ENCODE data around the gene GNPTG. TPM values are rescaled to one million over a fixed set of nuclear protein-coding genes. Genes with fewer than 3 reads are reported as not detected.
A peak's percentile ranks its signal among the peaks of the same experiment; 100 is the strongest.

GNPTG gene
- total and polyA plus RNA-seq, 9 of the 15 experiments (the other 6 are each of a cell fraction or from before 2014, with no cell fraction given) = 0.69 to 33.3 (median 13.6) TPM

DNA sequence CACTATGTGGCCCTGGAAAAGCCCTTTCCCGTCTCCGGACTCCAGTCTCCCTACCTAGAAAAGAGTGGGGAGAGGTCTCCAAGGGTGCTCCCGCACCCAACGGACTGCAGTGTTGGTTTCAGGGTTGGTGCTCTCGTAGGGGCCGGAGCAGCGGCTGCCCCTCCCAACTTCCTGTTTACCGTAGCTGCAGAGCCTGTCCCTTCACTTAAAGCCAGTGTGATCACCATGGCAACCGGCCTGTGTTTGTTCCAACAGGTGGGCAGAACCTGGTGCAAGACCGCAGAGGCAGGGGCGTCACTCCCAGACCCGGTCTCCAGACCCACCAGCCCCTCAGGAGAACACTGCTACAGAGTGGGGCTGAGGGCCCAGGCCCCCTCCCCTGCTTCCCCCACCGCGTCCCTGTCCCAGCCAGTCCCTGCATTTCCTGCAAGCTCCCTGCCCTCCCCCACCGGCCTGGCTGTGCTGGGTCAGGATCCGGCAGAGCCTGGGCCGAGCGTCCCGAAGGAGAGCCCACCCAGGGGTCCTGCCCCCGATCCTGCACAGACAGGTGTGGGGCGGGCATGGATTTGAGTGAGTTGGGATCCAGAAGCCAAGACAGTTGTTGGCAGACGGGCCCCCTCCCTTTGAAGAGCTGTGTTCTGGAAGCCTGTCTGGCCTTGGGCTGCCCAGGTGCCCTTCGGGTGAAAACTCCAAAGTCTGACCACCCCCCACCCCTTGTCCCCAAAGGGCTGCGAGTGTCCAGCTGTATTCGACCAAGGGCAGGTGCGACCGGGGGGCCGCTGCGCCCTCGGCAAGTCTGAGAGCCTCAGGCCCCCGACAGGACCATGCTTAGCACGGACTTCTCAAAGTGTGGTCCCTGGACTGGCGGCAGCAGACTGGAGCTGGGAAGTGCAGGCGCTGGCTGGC, 19.8 kb upstream of the GNPTG start (continued):
- TF ChIP-seq SIN3A (IDR thresholded peaks at IDR 0.05; ENCODE audit: borderline replicate concordance in 2 of 2, control insufficient read depth in 1 of 2, low read depth in 2 of 2, low read length in 2 of 2) = 0 out of 4 replicates have a peak, but pooled peaks of 1 of the 2 experiments have one; percentile 13
- TF ChIP-seq ZNF644 (tag; IDR thresholded peaks at IDR 0.05; ENCODE audit: low read depth) = no peak
- no peak for TF ChIP-seq ARNT (IDR thresholded peaks at IDR 0.05)
- TF ChIP-seq, protein P1, sequence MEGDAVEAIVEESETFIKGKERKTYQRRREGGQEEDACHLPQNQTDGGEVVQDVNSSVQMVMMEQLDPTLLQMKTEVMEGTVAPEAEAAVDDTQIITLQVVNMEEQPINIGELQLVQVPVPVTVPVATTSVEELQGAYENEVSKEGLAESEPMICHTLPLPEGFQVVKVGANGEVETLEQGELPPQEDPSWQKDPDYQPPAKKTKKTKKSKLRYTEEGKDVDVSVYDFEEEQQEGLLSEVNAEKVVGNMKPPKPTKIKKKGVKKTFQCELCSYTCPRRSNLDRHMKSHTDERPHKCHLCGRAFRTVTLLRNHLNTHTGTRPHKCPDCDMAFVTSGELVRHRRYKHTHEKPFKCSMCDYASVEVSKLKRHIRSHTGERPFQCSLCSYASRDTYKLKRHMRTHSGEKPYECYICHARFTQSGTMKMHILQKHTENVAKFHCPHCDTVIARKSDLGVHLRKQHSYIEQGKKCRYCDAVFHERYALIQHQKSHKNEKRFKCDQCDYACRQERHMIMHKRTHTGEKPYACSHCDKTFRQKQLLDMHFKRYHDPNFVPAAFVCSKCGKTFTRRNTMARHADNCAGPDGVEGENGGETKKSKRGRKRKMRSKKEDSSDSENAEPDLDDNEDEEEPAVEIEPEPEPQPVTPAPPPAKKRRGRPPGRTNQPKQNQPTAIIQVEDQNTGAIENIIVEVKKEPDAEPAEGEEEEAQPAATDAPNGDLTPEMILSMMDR (IDR thresholded peaks at IDR 0.05 in 2 of 3, conservative IDR thresholded peaks at IDR 0.05 in 1 of 3; ENCODE audit: insufficient read depth in 2 of 3, low read depth in 1 of 3, low read length in 3 of 3) = no peak
- TF ChIP-seq KDM2B (CRISPR knock-in tag; IDR thresholded peaks at IDR 0.05) = no peak
- TF ChIP-seq ZNF76 (CRISPR knock-in tag; IDR thresholded peaks at IDR 0.05; ENCODE audit: borderline replicate concordance) = no peak
- TF ChIP-seq CHD2 (IDR thresholded peaks at IDR 0.05; ENCODE audit: low read depth, low read length) = no peak
- no peak for TF ChIP-seq SRSF7 (optimal IDR thresholded peaks at IDR 0.05; ENCODE audit: low read depth, low read length)
- TF ChIP-seq POLR2B (IDR thresholded peaks at IDR 0.05; ENCODE audit: low read depth, partially characterized antibody) = peak; percentile 24
- peak; percentile 32; the same call in 1 of the 2 replicates for TF ChIP-seq ARID1B (IDR thresholded peaks at IDR 0.05)
- no peak for TF ChIP-seq ZNF274 (IDR thresholded peaks at IDR 0.05; ENCODE audit: borderline replicate concordance, low read depth, low read length)
- TF ChIP-seq SLC30A9 (CRISPR knock-in tag; IDR thresholded peaks at IDR 0.05) = no peak
- no peak for TF ChIP-seq BRCA1 (IDR thresholded peaks at IDR 0.05)
- TF ChIP-seq BRCA1 (CRISPR knock-in tag; IDR thresholded peaks at IDR 0.05) = 0 out of 2 replicates have a peak, but pooled peaks have one; percentile 67
- TF ChIP-seq GABPB1 (CRISPR knock-in tag; IDR thresholded peaks at IDR 0.05) = peak; percentile 45; the same call in 1 of the 2 replicates
- TF ChIP-seq, protein P2, sequence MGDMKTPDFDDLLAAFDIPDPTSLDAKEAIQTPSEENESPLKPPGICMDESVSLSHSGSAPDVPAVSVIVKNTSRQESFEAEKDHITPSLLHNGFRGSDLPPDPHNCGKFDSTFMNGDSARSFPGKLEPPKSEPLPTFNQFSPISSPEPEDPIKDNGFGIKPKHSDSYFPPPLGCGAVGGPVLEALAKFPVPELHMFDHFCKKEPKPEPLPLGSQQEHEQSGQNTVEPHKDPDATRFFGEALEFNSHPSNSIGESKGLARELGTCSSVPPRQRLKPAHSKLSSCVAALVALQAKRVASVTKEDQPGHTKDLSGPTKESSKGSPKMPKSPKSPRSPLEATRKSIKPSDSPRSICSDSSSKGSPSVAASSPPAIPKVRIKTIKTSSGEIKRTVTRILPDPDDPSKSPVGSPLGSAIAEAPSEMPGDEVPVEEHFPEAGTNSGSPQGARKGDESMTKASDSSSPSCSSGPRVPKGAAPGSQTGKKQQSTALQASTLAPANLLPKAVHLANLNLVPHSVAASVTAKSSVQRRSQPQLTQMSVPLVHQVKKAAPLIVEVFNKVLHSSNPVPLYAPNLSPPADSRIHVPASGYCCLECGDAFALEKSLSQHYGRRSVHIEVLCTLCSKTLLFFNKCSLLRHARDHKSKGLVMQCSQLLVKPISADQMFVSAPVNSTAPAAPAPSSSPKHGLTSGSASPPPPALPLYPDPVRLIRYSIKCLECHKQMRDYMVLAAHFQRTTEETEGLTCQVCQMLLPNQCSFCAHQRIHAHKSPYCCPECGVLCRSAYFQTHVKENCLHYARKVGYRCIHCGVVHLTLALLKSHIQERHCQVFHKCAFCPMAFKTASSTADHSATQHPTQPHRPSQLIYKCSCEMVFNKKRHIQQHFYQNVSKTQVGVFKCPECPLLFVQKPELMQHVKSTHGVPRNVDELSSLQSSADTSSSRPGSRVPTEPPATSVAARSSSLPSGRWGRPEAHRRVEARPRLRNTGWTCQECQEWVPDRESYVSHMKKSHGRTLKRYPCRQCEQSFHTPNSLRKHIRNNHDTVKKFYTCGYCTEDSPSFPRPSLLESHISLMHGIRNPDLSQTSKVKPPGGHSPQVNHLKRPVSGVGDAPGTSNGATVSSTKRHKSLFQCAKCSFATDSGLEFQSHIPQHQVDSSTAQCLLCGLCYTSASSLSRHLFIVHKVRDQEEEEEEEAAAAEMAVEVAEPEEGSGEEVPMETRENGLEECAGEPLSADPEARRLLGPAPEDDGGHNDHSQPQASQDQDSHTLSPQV (IDR thresholded peaks at IDR 0.05) = peak; percentile 27
- TF ChIP-seq KLF13 (tag; IDR thresholded peaks at IDR 0.05; ENCODE audit: borderline replicate concordance, low read depth) = no peak
- TF ChIP-seq, protein P3, sequence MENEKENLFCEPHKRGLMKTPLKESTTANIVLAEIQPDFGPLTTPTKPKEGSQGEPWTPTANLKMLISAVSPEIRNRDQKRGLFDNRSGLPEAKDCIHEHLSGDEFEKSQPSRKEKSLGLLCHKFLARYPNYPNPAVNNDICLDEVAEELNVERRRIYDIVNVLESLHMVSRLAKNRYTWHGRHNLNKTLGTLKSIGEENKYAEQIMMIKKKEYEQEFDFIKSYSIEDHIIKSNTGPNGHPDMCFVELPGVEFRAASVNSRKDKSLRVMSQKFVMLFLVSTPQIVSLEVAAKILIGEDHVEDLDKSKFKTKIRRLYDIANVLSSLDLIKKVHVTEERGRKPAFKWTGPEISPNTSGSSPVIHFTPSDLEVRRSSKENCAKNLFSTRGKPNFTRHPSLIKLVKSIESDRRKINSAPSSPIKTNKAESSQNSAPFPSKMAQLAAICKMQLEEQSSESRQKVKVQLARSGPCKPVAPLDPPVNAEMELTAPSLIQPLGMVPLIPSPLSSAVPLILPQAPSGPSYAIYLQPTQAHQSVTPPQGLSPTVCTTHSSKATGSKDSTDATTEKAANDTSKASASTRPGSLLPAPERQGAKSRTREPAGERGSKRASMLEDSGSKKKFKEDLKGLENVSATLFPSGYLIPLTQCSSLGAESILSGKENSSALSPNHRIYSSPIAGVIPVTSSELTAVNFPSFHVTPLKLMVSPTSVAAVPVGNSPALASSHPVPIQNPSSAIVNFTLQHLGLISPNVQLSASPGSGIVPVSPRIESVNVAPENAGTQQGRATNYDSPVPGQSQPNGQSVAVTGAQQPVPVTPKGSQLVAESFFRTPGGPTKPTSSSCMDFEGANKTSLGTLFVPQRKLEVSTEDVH (IDR thresholded peaks at IDR 0.05; ENCODE audit: low read depth, partially characterized antibody) = no peak
